GM18907 (cell line): Measurements from ENCODE around the gene PPM1A.

ENCODE experiments used
- ATAC-seq: cut with Tn5 transposase; IDR thresholded peaks from one replicate; pipeline ENCODE4 v1.9.1; 2021; ENCODE audit warnings: mild to moderate bottlenecking, moderate library complexity; ENCODE audit not compliant: unreplicated experiment

PPM1A gene

GRCh38 chr14:60248697-60249318 is at the start of gene PPM1A:
Gene PPM1A (plus strand): TSS chr14:60249221. CDS start chr14:60282704, 33,483 bp downstream.
- ATAC-seq = peak; percentile 76

- ATAC-seq = no peak
These were observed 49.7 kb upstream of the PPM1A start for GRCh38 chr14:60199321-60199720.

GRCh38 chr14:60204104-60204842 is 44.7 kb upstream of the PPM1A start:
- ATAC-seq = peak; percentile 90

- peak; percentile 59 for ATAC-seq
These were observed 43.9 kb upstream of the PPM1A start for GRCh38 chr14:60204843-60205774.

- ATAC-seq = no peak
These were observed 42.8 kb upstream of the PPM1A start for GRCh38 chr14:60206249-60206670.

- ATAC-seq = peak; percentile 50
These were observed 42.0 kb upstream of the PPM1A start for GRCh38 chr14:60206837-60207533.

- ATAC-seq = no peak
These were observed 38.3 kb upstream of the PPM1A start for GRCh38 chr14:60210703-60211102.

- no peak for ATAC-seq
These were observed 37.9 kb upstream of the PPM1A start for GRCh38 chr14:60211153-60211552.

GRCh38 chr14:60212503-60213371 is 36.3 kb upstream of the PPM1A start:
- ATAC-seq = peak; percentile 94

- no peak for ATAC-seq
These were observed 35.0 kb upstream of the PPM1A start for GRCh38 chr14:60214003-60214402.

- ATAC-seq = no peak
These were observed 34.5 kb upstream of the PPM1A start for GRCh38 chr14:60214415-60215126.

GRCh38 chr14:60215127-60215444 is 33.9 kb upstream of the PPM1A start:
- no peak for ATAC-seq

GRCh38 chr14:60215520-60216420 is 33.3 kb upstream of the PPM1A start:
- no peak for ATAC-seq

- no peak for ATAC-seq
These were observed 31.3 kb upstream of the PPM1A start for GRCh38 chr14:60217713-60218112.

- ATAC-seq = peak; percentile 74
These were observed 28.9 kb upstream of the PPM1A start for GRCh38 chr14:60220084-60220483.

- ATAC-seq = no peak
These were observed 28.1 kb upstream of the PPM1A start for GRCh38 chr14:60220917-60221316.

- ATAC-seq = peak; percentile 39
These were observed 27.6 kb upstream of the PPM1A start for GRCh38 chr14:60221457-60221856.

- no peak for ATAC-seq
These were observed 26.2 kb upstream of the PPM1A start for GRCh38 chr14:60222820-60223219.
